K562 (cell line): Measurements from ENCODE around the gene LACTB. TPM values are rescaled to one million over a fixed set of nuclear protein-coding genes. Genes with fewer than 3 reads are reported as not detected.
A peak's percentile ranks its signal among the peaks of the same experiment; 100 is the strongest.

Source experiments
- ATAC-seq: fragments of 200-7000 bp; cut with Tn5 transposase; 3 replicates; pipeline ENCODE4 v1.9.1; 2020; ENCODE audit warnings: moderate library complexity
- BruUV-seq: library from RNA; stranded (reverse); fragments of 400-500 nt; replicated peaks from 2 replicates; lab custom pipeline; 2021; lab: Mats Ljungman, UMichigan
- CTCF ChIA-PET: fragments of 300-600 bp; formaldehyde crosslinking; extraction: SDS; loops from one replicate; lab custom pipeline; 2021; ENCODE audit warnings: low intra/inter-chr PET ratio; lab: Yijun Ruan, JAX
- POLR2A ChIA-PET: fragments of 300-600, 350-650 bp; sonication (Branson Sonifier 250); formaldehyde crosslinking; extraction: SDS; loops from one replicate; lab custom pipeline; 2021; ENCODE audit warnings: antibody characterized with exemption, inconsistent platforms; lab: Yijun Ruan, JAX
- DNase-seq, 4 experiments: peaks; one replicate each; pipeline versions ENCODE4 v3.0.0 to v3.0.0-alpha.2; 2011 to 2018; ENCODE audit warnings: low spot score in 3 of 4, mixed read lengths in 3 of 4; ENCODE audit errors: extremely low read depth in 1 of 4
- FAIRE-seq: peaks from 2 replicates; lab custom pipeline; 2011; peaks lifted over from hg19 to GRCh38; lab: Jason Lieb, UNC
- H2AFZ ChIP-seq: 2 replicates; pipeline ENCODE4 v1.6.0; 2011; ENCODE audit warnings: low read depth, low read length, control low read depth, inconsistent platforms
- H3K27ac ChIP-seq: fragments of 200-600 bp; 3 replicates; pipeline ENCODE4 v1.8.0; 2011; ENCODE audit warnings: low read depth, mild to moderate bottlenecking, control low read depth, inconsistent platforms, low read length, moderate library complexity, mixed read lengths; ENCODE audit errors: extremely low read depth
- H3K27me3 ChIP-seq, 2 experiments: fragments of 300-600 bp in 1 of 2; 2 replicates in 1 of 2; 3 replicates in 1 of 2; pipeline versions ENCODE4 v1.6.0 to v1.8.0; 2011; ENCODE audit warnings: inconsistent platforms in 2 of 2, low read length in 2 of 2, mild to moderate bottlenecking in 1 of 2, mixed read lengths in 1 of 2, moderate library complexity in 1 of 2; ENCODE audit not compliant: control insufficient read depth in 2 of 2, insufficient read depth in 2 of 2
- H3K36me3 ChIP-seq: fragments of 300-600 bp; 3 replicates; pipeline ENCODE4 v1.8.0; 2011; ENCODE audit warnings: mild to moderate bottlenecking, low read length, inconsistent platforms; ENCODE audit not compliant: control insufficient read depth, insufficient read depth
- H3K4me1 ChIP-seq, 2 experiments: fragments of 200-600 bp in 1 of 2; replicated peaks in 1 of 2; 2 replicates in 1 of 2; 3 replicates in 1 of 2; pipeline versions ENCODE4 v1.5.1 to v1.8.0; 2011; ENCODE audit warnings: inconsistent platforms in 2 of 2, low read length in 2 of 2, mild to moderate bottlenecking in 1 of 2, mixed read lengths in 1 of 2, moderate library complexity in 1 of 2; ENCODE audit not compliant: control insufficient read depth in 2 of 2, insufficient read depth in 2 of 2
- H3K4me2 ChIP-seq: 2 replicates; pipeline ENCODE4 v1.6.1; 2011; ENCODE audit warnings: low read length, control low read depth, inconsistent platforms, mixed read lengths; ENCODE audit not compliant: insufficient read depth
- H3K4me3 ChIP-seq: fragments of 200-600 bp; sonication (generic), shearing (Covaris generic); 2 replicates; pipeline ENCODE4 v1.5.1; 2016; ENCODE audit warnings: control low read depth, inconsistent platforms
- H3K79me2 ChIP-seq: fragments of 200-600 bp; 3 replicates; pipeline ENCODE4 v1.8.0; 2011; ENCODE audit warnings: low read length, inconsistent platforms; ENCODE audit not compliant: control insufficient read depth, insufficient read depth
- H3K9ac ChIP-seq, 2 experiments: 2 replicates each; pipeline versions ENCODE4 v1.6.0 to v1.6.1; 2011; ENCODE audit warnings: low read depth in 2 of 2, low read length in 2 of 2, control low read depth in 1 of 2, inconsistent platforms in 1 of 2, mild to moderate bottlenecking in 1 of 2, mixed read lengths in 1 of 2; ENCODE audit not compliant: insufficient read depth in 1 of 2
- H3K9me1 ChIP-seq: one replicate; pipeline ENCODE4 v1.6.0; 2011; ENCODE audit warnings: inconsistent platforms, mild to moderate bottlenecking, low read length, moderate library complexity; ENCODE audit not compliant: control insufficient read depth, insufficient read depth
- H3K9me3 ChIP-seq: replicated peaks from 2 replicates; pipeline ENCODE4 v1.5.1; 2011; ENCODE audit warnings: low read depth, low read length, inconsistent platforms; ENCODE audit not compliant: control insufficient read depth, insufficient read depth
- H4K20me1 ChIP-seq: replicated peaks from 2 replicates; pipeline ENCODE4 v1.6.1; 2011; ENCODE audit warnings: low read length, inconsistent platforms, mixed read lengths; ENCODE audit not compliant: control insufficient read depth, insufficient read depth
- CUX1 ChIP-seq: fragments of 200-800 bp; sonication (Bioruptor generic); IDR thresholded peaks from 2 replicates; pipeline ENCODE4 v1.6.1; 2016; ENCODE audit warnings: missing genetic modification characterization, missing compliant biosample characterization
- RBFOX2 ChIP-seq: fragments of 200-400 bp; formaldehyde crosslinking; IDR thresholded peaks from 2 replicates; pipeline ENCODE4 v1.6.1; 2017; ENCODE audit warnings: low read depth, mild to moderate bottlenecking, low read length, moderate library complexity
- TARDBP ChIP-seq: fragments of 450-650 bp; IDR thresholded peaks from 2 replicates; pipeline ENCODE4 v1.6.1; 2016
- TFAP4 ChIP-seq: sonication (generic); formaldehyde crosslinking; IDR thresholded peaks from 2 replicates; pipeline ENCODE4 v1.8.0; 2022; ENCODE audit warnings: missing genetic modification reagents, mild to moderate bottlenecking, moderate library complexity, borderline replicate concordance
- USF2 ChIP-seq: sonication (generic); formaldehyde crosslinking; IDR thresholded peaks from 2 replicates; pipeline ENCODE4 v1.5.0; 2020; ENCODE audit warnings: missing genetic modification reagents
- ZNF217 ChIP-seq: sonication (generic); formaldehyde crosslinking; IDR thresholded peaks from 2 replicates; pipeline ENCODE4 v1.8.0; 2022; ENCODE audit warnings: mild to moderate bottlenecking, missing genetic modification reagents
- ZNF512 ChIP-seq: IDR thresholded peaks from 2 replicates; pipeline ENCODE4 v1.6.1; 2016; ENCODE audit warnings: missing genetic modification characterization, missing compliant biosample characterization
- ZNF639 ChIP-seq, 2 experiments: fragments of 200-800 bp in 1 of 2; sonication (Bioruptor generic) in 1 of 2; sonication (generic) in 1 of 2; formaldehyde crosslinking in 1 of 2; IDR thresholded peaks in 1 of 2; conservative IDR thresholded peaks in 1 of 2; 2 replicates each; pipeline versions ENCODE4 v1.5.0 to v1.6.1; 2016 to 2020; ENCODE audit warnings: missing compliant biosample characterization in 1 of 2, missing genetic modification characterization in 1 of 2, missing genetic modification reagents in 1 of 2
- ZSCAN29 ChIP-seq: fragments of 450-650 bp; IDR thresholded peaks from 2 replicates; pipeline ENCODE4 v1.6.1; 2017
- WGBS: fragments of 100-300 bp; shearing (Covaris generic); methylation state at CpG from one replicate; pipeline ENCODE4 v1.1.6; 2016; ENCODE audit warnings: low coverage, mixed read lengths; ENCODE audit not compliant: insufficient coverage; ENCODE audit errors: missing lambda C conversion rate; 5-methylcytosine and 5-hydroxymethylcytosine counted together
- in situ Hi-C: fragments of 300-500 bp; cut with MboI; formaldehyde crosslinking; loops from 4 replicates; pipeline ENCODE4 v1.15.0; 2018; ENCODE audit warnings: inconsistent platforms, mixed read lengths
- intact Hi-C: fragments of 100-400 bp; cut with micrococcal nuclease; formaldehyde crosslinking; loops from 2 replicates; pipeline ENCODE4 v1.14.2; 2022
- polyA plus RNA-seq, 8 experiments: library from polyadenylated mRNA; depleted of rRNA in 4 of 8; stranded (reverse) in 5 of 8; unstranded in 3 of 8; fragments of >200 nt; fragmentation: Nextera tagmentation in 2 of 8; fragmentation: Illumina TruSeq in 1 of 8; extraction: Ambion mirVana in 2 of 8; extraction: Trizol in 1 of 8; gene quantifications; 2 replicates each; pipeline versions ENCODE4 v1.2.1 to v1.2.3, GENCODE V29; 2011 to 2014; ENCODE audit warnings: inconsistent platforms in 1 of 8, missing spikeins in 1 of 8
- total RNA-seq, 7 experiments: library from RNA; depleted of rRNA in 6 of 7; stranded (reverse); fragments of >200 nt in 6 of 7; fragmentation: Illumina TruSeq in 2 of 7; extraction: Trizol in 2 of 7; gene quantifications; 2 replicates each; pipeline versions ENCODE4 v1.2.1 to v1.2.3, GENCODE V29; 2011 to 2021; ENCODE audit warnings: low replicate concordance in 1 of 7

The LACTB gene
- total and polyA plus RNA-seq, 9 of the 15 experiments (the other 6 are each of a cell fraction or from before 2014, with no cell fraction given), result 3.1 to 15.5 (median 9.8) TPM

- TF ChIP-seq RBFOX2 (no peak), TFAP4 (CRISPR knock-in tag) (peak; percentile 32; the same call in 1 of the 2 replicates), ZNF217 (no peak)
- TF ChIP-seq, all 486 proteins: peak for 13
Measured at GRCh38 chr15:63107895-63108546, 13.6 kb upstream of the LACTB start (continued).

GRCh38 chr15:63109498-63109897 is 12.2 kb upstream of the LACTB start:
- ChIA-PET POLR2A (interaction anchor here (1.1 kb wide), 1 partner anchor 41 kb away, joined by 3 read pairs; no protein-coding TSS in a partner anchor), CTCF (no interaction called here)
- H3K36me3 ChIP-seq, result no peaks in the 10 kb centered on the region
- no peaks in the 10 kb centered on the region for H4K20me1 ChIP-seq
- DNase-seq (no peak), FAIRE-seq (no peak), ATAC-seq (no peak)
- 38% methylated on average over 2 of the region's 2 CpGs for WGBS
- no peaks in the 10 kb centered on the region for H3K27me3 ChIP-seq
- H3K27ac ChIP-seq, result no peak overlapping the region
- no peaks in the 10 kb centered on the region for H3K9me1 ChIP-seq
- no peak overlapping the region for H3K4me3 ChIP-seq
- H3K4me1 ChIP-seq, result peaks cover 0 to 30% of the 10 kb centered on the region in 2 experiments; a peak in 4 of 5 replicates
- peaks cover 5% of the 10 kb centered on the region for H3K9me3 ChIP-seq
- no peak overlapping the region for H3K9ac ChIP-seq
- intact Hi-C loops, result no loop called here
- no peaks in the 10 kb centered on the region for H3K79me2 ChIP-seq
- no TSS peak for BruUV-seq
- H2AFZ ChIP-seq, result no peak overlapping the region
- H3K4me2 ChIP-seq, result no peak overlapping the region
- in situ Hi-C loops, result no loop called here
- TF ChIP-seq TARDBP (no peak), ZNF512 (tag) (no peak), ZNF639 (CRISPR knock-in tag; conservative IDR thresholded peaks at IDR 0.05 in 1 of 2, IDR thresholded peaks at IDR 0.05 in 1 of 2) (no peak), USF2 (CRISPR knock-in tag) (no peak), ZSCAN29 (no peak), CUX1 (CRISPR knock-in tag) (no peak)
